GM21717 (cell line): ENCODE measurements around the gene DTNBP1.

Experiments
- ATAC-seq: cut with Tn5 transposase; IDR thresholded peaks from one replicate; pipeline ENCODE4 v1.9.1; 2021; ENCODE audit warnings: mild to moderate bottlenecking, moderate library complexity; ENCODE audit not compliant: unreplicated experiment

DTNBP1 gene

DNA sequence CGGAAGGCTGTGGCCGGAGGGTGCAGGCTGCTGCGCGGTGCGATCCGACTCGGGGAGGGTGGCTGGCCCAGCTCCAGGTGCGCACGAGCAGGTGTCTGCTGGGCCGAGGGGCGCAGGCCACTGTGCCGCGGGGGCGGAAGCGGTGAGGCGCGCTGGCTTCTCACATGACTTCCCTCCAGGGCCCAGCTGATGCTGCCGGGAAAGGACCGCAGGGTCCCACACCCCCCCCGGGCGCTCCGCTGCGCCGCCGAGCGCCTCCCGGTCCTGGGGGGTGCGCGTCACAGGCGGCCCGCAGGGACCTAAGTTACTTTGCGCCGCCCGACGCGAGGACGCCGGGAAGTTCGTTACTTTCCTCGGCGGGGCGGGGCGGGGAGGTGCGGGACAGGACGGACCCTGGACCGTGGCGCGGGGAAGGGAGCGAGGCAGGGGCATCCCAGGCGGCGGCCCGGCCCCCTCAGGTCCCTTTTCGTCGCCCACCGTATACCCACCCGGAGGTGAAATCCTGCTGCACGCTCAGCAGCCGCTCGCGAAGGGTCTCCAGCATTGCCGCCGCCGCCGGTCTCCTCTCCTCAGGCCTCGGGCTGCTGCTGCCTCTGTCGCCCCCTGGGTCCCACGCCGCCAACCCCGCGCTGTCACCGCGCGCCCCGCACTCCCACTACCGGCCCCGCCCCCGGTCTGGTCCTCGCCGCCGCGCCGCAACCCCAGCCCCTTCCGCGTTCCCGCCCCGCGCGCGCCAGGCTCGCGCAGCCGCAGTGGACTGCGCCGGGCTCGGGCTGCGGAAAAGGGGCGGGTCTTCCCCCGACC, at the start of gene DTNBP1:
TSS of gene DTNBP1 (minus strand) at position 703 of the 804 bp plus-strand sequence. CDS start at position 544, 159 bp downstream.
- peak; percentile 67 for ATAC-seq

DNA sequence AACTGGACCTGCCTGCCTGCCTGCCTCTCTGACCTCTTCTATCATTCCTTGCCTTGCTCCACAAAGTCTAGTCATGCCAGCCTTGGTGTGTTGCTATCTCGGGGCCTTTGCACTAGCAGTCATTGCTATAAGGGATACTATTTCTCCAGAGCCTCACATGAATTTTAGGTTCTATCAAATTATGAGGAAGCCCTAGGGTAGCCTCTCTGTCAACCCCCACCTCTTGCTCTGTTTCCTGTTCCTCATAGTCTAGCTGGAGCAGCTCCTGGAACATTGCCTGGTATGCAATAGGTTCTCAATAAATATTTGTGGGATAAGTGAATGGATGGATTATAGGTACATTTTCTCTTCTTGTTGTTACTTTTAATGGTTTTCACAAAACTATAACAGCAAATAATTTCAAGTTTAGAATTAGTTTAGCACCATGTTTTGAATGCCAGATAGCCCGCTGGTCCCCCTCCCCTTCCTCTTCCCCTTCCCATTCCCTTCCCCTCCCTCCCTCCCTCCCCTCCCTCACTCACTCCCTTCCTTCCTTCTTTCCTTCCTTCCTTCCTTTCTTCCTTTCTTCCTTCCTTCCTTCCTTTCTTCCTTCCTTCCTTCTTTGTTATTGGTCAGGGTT, 46.9 kb upstream of the DTNBP1 start:
- no peak for ATAC-seq

DNA sequence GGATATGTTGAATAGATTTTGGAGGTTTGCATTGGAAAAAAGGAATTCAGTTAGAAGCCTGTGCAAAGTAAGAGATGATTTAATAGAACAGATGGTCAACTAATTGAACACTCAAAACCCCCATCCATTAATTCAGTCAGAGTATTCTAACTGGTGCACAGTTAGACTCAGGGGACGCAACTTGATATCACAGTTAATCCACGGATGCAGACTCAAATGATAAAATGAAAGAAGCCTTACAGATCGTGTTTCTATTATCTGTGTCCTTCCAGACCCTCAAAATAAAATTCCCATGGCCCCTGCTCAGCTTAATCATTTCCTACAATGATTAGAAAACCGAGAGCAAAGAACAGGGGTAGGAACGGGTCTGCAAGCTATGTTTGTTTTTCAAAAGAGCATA, 45.4 kb upstream of the DTNBP1 start:
- no peak for ATAC-seq

DNA sequence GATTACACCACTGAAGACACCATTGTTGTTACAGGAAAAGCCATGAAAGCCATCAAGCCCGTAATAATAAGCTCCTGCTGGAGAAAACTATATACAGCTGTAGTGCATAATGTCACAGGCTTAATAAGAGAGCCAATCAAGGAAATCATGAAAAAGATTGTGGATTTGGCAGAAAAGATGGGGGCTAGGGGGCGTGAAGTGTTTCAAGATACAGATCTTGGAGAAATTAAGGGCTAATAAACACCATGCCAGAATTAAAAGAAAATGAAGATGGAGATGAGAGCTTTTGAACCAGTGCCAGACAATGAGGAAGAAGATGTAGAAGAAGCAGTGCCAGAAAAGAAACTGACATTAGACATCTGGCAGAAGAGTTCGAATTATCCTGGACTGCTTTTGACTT, 43.2 kb upstream of the DTNBP1 start:
- no peak for ATAC-seq

GRCh38 chr6:15698471-15698870, 35.6 kb upstream of the DTNBP1 start:
- no peak for ATAC-seq

GRCh38 chr6:15697895-15698294, 35.1 kb upstream of the DTNBP1 start:
- no peak for ATAC-seq

- ATAC-seq = peak; percentile 94
These were observed 28.5 kb upstream of the DTNBP1 start for GRCh38 chr6:15691250-15691869.

DNA sequence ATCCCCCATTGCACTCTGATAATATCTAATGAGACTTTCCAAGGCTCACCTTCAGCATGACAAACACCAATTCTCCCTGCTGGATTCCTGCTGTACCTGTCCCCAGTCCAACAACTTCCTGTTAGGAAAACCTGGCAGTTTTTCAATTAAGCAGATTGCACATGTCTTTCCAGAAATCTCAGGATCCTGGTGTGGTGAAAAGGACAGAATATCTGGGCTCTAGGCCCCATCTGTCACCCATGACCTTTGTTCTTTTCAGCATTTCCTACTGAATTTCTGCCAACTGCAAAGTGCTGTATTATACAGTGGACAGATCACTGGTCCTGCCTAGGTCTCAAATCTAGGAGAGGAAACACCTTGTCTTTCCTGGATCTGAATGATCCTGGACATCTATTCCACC, 27.7 kb upstream of the DTNBP1 start:
- no peak for ATAC-seq

DNA sequence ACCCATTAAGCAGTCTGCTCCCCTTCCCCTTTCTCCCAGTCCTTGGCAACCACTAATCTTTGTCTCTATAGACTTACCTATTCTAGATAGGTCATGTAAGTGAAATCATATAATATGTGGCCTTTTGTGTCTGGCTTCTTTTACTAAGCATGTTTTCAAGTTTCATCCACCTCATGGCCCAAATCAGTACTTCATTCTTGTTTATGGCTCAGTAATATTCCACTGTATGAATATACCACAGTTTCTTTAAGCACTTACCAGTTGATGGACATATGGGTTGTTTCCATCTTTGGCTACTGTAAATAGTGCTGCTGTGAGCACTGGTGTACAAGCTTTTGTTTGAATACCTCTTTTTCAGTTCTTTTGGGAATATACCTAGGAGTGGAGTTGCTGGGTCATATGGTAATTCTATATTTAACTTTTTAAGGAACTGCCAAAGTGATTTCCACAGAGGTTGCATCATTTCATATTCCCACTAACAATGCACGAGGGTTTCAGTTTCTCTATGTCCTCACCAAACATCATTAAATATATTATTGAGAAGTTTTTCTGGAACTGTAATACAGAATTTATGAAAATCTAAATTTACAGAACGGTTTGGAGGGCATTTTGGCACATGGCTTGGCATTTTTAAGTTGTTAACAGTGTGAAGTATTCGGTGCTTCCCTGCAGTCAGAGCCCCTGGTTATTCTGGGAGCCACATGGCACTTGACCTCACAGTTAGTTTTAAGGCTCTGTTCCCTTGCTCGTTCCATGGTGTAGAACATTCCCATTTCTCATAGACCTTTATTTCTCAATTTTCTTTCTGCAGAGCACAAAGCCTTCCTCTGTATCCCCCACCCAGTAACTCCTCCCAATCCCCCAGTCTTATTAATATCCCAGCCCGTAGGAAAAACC, 27.0 kb upstream of the DTNBP1 start:
- no peak for ATAC-seq

GRCh38 chr6:15685619-15686018, 22.8 kb upstream of the DTNBP1 start:
- ATAC-seq = no peak

- no peak for ATAC-seq
These were observed 20.4 kb upstream of the DTNBP1 start for GRCh38 chr6:15682965-15683822.

GRCh38 chr6:15681946-15682345, 19.1 kb upstream of the DTNBP1 start:
- no peak for ATAC-seq

DNA sequence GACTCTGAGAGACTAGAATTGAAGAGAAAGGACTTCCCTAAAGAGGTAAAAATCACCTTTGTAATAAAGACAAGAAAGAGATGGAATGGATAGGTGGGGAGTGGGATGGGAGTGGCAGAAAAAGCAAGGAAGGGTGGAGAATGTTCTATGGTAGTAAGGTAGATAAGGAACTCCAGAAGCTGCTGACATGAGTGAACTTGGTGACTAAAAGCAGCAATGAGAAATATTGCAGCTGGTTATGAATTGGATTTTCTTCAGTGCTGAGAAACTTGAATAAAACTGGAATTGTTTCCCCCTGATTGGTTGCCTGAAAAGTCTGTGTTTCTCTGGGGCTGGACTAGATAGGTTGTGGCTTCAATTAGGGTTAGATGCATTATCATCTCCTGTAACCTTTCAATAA, 15.7 kb upstream of the DTNBP1 start:
- no peak for ATAC-seq

- ATAC-seq = no peak
These were observed 15.0 kb upstream of the DTNBP1 start for GRCh38 chr6:15677822-15678221.

GRCh38 chr6:15675536-15676220, 12.8 kb upstream of the DTNBP1 start:
- no peak for ATAC-seq

GRCh38 chr6:15674690-15675386, 12.0 kb upstream of the DTNBP1 start:
- ATAC-seq = no peak

DNA sequence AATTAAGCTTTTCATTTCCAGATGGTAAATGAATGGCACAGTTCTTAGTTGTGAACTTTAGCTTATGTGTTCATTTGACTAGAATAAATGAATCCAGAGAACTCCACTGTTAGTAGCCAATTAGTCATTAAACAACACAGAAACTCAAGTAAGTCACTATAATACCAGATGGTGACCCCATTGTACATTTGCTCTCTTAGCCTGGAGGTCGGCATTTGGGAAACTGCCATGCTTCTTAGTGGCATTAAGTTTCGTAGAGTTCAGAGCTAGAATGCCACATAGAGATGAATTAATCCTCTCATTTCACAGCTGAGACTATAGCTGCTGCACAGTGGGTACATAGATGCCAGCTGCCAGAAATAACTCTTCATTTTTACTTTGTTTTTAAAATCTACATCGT, 10.8 kb upstream of the DTNBP1 start:
- ATAC-seq = no peak

- ATAC-seq = no peak
These were observed 10.0 kb upstream of the DTNBP1 start for GRCh38 chr6:15672818-15673217.

GRCh38 chr6:15672291-15672690, 9.5 kb upstream of the DTNBP1 start:
- ATAC-seq = no peak
